HCT116 (cell line): Measurements from ENCODE around the gene AMOT.

Source experiments
- ATF3 ChIP-seq: IDR thresholded peaks from 2 replicates; pipeline ENCODE4 v1.6.1; 2012
- CTCF ChIP-seq, 3 experiments: fragments of 200-600 bp in 1 of 3; sonication (generic) in 1 of 3; IDR thresholded peaks in 2 of 3; conservative IDR thresholded peaks in 1 of 3; 2 replicates each; pipeline ENCODE4 v1.5.1; 2012 to 2017; ENCODE audit warnings: low read depth in 2 of 3, low read length in 2 of 3, antibody characterized with exemption in 1 of 3, borderline replicate concordance in 1 of 3, control low read depth in 1 of 3, mild to moderate bottlenecking in 1 of 3, mixed read lengths in 1 of 3, mixed run types in 1 of 3, moderate library complexity in 1 of 3; ENCODE audit not compliant: insufficient read depth in 1 of 3
- ELF1 ChIP-seq: IDR thresholded peaks from 2 replicates; pipeline ENCODE4 v1.6.1; 2012; ENCODE audit warnings: low read depth, borderline replicate concordance
- EZH2 ChIP-seq: fragments of 200-600 bp; sonication (generic); IDR thresholded peaks from 2 replicates; pipeline ENCODE4 v1.6.1; 2017; ENCODE audit warnings: antibody characterized with exemption, mixed run types
- MAX ChIP-seq: IDR thresholded peaks from 2 replicates; pipeline ENCODE4 v1.6.1; 2012
- POLR2A ChIP-seq: IDR thresholded peaks from 2 replicates; pipeline ENCODE4 v1.7.0; 2011; ENCODE audit warnings: borderline replicate concordance; ENCODE audit not compliant: insufficient read depth, insufficient read length; ENCODE audit errors: extremely low read depth
- POLR2AphosphoS5 ChIP-seq: IDR thresholded peaks from 2 replicates; pipeline ENCODE4 v1.6.1; 2011; ENCODE audit warnings: mild to moderate bottlenecking, low read depth, low read length, moderate library complexity
- ZFX ChIP-seq: fragments of 450-650 bp; IDR thresholded peaks from 2 replicates; pipeline ENCODE4 v1.6.1; 2017
- ZNF274 ChIP-seq: fragments of 200-500 bp; sonication (Bioruptor generic); IDR thresholded peaks from 2 replicates; pipeline ENCODE4 v1.6.1; 2014; ENCODE audit warnings: mild to moderate bottlenecking, low read depth, low read length, inconsistent platforms

- TF ChIP-seq CTCF (IDR thresholded peaks at IDR 0.05 in 2 of 3, conservative IDR thresholded peaks at IDR 0.05 in 1 of 3; ENCODE audit: borderline replicate concordance in 1 of 3, insufficient read depth in 1 of 3, low read depth in 2 of 3, low read length in 2 of 3), result no peak
- no peak for TF ChIP-seq ELF1
- TF ChIP-seq EZH2, result no peak
- no peak for TF ChIP-seq ZFX
- TF ChIP-seq POLR2A, result no peak
- no peak for TF ChIP-seq MAX
- no peak for TF ChIP-seq ZNF274
- no peak for TF ChIP-seq POLR2AphosphoS5
- TF ChIP-seq ATF3, result no peak
Measured at GRCh38 chrX:112863850-112864249, 23.2 kb upstream of the AMOT start.
